K562 (cell line): Measurements from ENCODE around the gene ZSWIM3. TPM values are rescaled to one million over a fixed set of nuclear protein-coding genes. Genes with fewer than 3 reads are reported as not detected.

Experiments used
- ATAC-seq: fragments of 200-7000 bp; cut with Tn5 transposase; 3 replicates; pipeline ENCODE4 v1.9.1; 2020; ENCODE audit warnings: moderate library complexity
- BruUV-seq: library from RNA; stranded (reverse); fragments of 400-500 nt; replicated peaks from 2 replicates; lab custom pipeline; 2021; lab: Mats Ljungman, UMichigan
- CTCF ChIA-PET: fragments of 300-600 bp; formaldehyde crosslinking; extraction: SDS; loops from one replicate; lab custom pipeline; 2021; ENCODE audit warnings: low intra/inter-chr PET ratio; lab: Yijun Ruan, JAX
- POLR2A ChIA-PET: fragments of 300-600, 350-650 bp; sonication (Branson Sonifier 250); formaldehyde crosslinking; extraction: SDS; loops from one replicate; lab custom pipeline; 2021; ENCODE audit warnings: antibody characterized with exemption, inconsistent platforms; lab: Yijun Ruan, JAX
- DNase-seq, 4 experiments: peaks; one replicate each; pipeline versions ENCODE4 v3.0.0 to v3.0.0-alpha.2; 2011 to 2018; ENCODE audit warnings: low spot score in 3 of 4, mixed read lengths in 3 of 4; ENCODE audit errors: extremely low read depth in 1 of 4
- FAIRE-seq: peaks from 2 replicates; lab custom pipeline; 2011; peaks lifted over from hg19 to GRCh38; lab: Jason Lieb, UNC
- H2AFZ ChIP-seq: 2 replicates; pipeline ENCODE4 v1.6.0; 2011; ENCODE audit warnings: low read depth, low read length, control low read depth, inconsistent platforms
- H3K27ac ChIP-seq: fragments of 200-600 bp; 3 replicates; pipeline ENCODE4 v1.8.0; 2011; ENCODE audit warnings: low read depth, mild to moderate bottlenecking, control low read depth, inconsistent platforms, low read length, moderate library complexity, mixed read lengths; ENCODE audit errors: extremely low read depth
- H3K27me3 ChIP-seq, 2 experiments: fragments of 300-600 bp in 1 of 2; 2 replicates in 1 of 2; 3 replicates in 1 of 2; pipeline versions ENCODE4 v1.6.0 to v1.8.0; 2011; ENCODE audit warnings: inconsistent platforms in 2 of 2, low read length in 2 of 2, mild to moderate bottlenecking in 1 of 2, mixed read lengths in 1 of 2, moderate library complexity in 1 of 2; ENCODE audit not compliant: control insufficient read depth in 2 of 2, insufficient read depth in 2 of 2
- H3K36me3 ChIP-seq: fragments of 300-600 bp; 3 replicates; pipeline ENCODE4 v1.8.0; 2011; ENCODE audit warnings: mild to moderate bottlenecking, low read length, inconsistent platforms; ENCODE audit not compliant: control insufficient read depth, insufficient read depth
- H3K4me1 ChIP-seq, 2 experiments: fragments of 200-600 bp in 1 of 2; replicated peaks in 1 of 2; 2 replicates in 1 of 2; 3 replicates in 1 of 2; pipeline versions ENCODE4 v1.5.1 to v1.8.0; 2011; ENCODE audit warnings: inconsistent platforms in 2 of 2, low read length in 2 of 2, mild to moderate bottlenecking in 1 of 2, mixed read lengths in 1 of 2, moderate library complexity in 1 of 2; ENCODE audit not compliant: control insufficient read depth in 2 of 2, insufficient read depth in 2 of 2
- H3K4me2 ChIP-seq: 2 replicates; pipeline ENCODE4 v1.6.1; 2011; ENCODE audit warnings: low read length, control low read depth, inconsistent platforms, mixed read lengths; ENCODE audit not compliant: insufficient read depth
- H3K4me3 ChIP-seq: fragments of 200-600 bp; sonication (generic), shearing (Covaris generic); 2 replicates; pipeline ENCODE4 v1.5.1; 2016; ENCODE audit warnings: control low read depth, inconsistent platforms
- H3K79me2 ChIP-seq: fragments of 200-600 bp; 3 replicates; pipeline ENCODE4 v1.8.0; 2011; ENCODE audit warnings: low read length, inconsistent platforms; ENCODE audit not compliant: control insufficient read depth, insufficient read depth
- H3K9ac ChIP-seq, 2 experiments: 2 replicates each; pipeline versions ENCODE4 v1.6.0 to v1.6.1; 2011; ENCODE audit warnings: low read depth in 2 of 2, low read length in 2 of 2, control low read depth in 1 of 2, inconsistent platforms in 1 of 2, mild to moderate bottlenecking in 1 of 2, mixed read lengths in 1 of 2; ENCODE audit not compliant: insufficient read depth in 1 of 2
- H3K9me1 ChIP-seq: one replicate; pipeline ENCODE4 v1.6.0; 2011; ENCODE audit warnings: inconsistent platforms, mild to moderate bottlenecking, low read length, moderate library complexity; ENCODE audit not compliant: control insufficient read depth, insufficient read depth
- H3K9me3 ChIP-seq: replicated peaks from 2 replicates; pipeline ENCODE4 v1.5.1; 2011; ENCODE audit warnings: low read depth, low read length, inconsistent platforms; ENCODE audit not compliant: control insufficient read depth, insufficient read depth
- H4K20me1 ChIP-seq: replicated peaks from 2 replicates; pipeline ENCODE4 v1.6.1; 2011; ENCODE audit warnings: low read length, inconsistent platforms, mixed read lengths; ENCODE audit not compliant: control insufficient read depth, insufficient read depth
- CBX3 ChIP-seq, 2 experiments: IDR thresholded peaks; 1 replicate in 1 of 2; 2 replicates in 1 of 2; pipeline ENCODE4 v1.6.1; 2012; ENCODE audit warnings: inconsistent platforms in 2 of 2, low read length in 2 of 2, borderline replicate concordance in 1 of 2, control low read depth in 1 of 2
- FOXA3 ChIP-seq, 2 experiments: fragments of 450-650 bp in 1 of 2; sonication (generic) in 1 of 2; formaldehyde crosslinking; IDR thresholded peaks in 1 of 2; conservative IDR thresholded peaks in 1 of 2; 2 replicates each; pipeline versions ENCODE4 v1.4.0 to v1.8.0; 2020 to 2022; ENCODE audit warnings: mild to moderate bottlenecking in 2 of 2, missing genetic modification reagents in 1 of 2
- KLF10 ChIP-seq: fragments of 250-450 bp; sonication (Bioruptor Pico); IDR thresholded peaks from 2 replicates; pipeline ENCODE4 v1.6.1; 2021; ENCODE audit warnings: matching md5 sums
- KLF13 ChIP-seq: fragments of 450-650 bp; IDR thresholded peaks from 2 replicates; pipeline ENCODE4 v1.6.1; 2016; ENCODE audit warnings: missing genetic modification characterization, low read depth, mild to moderate bottlenecking, missing compliant biosample characterization, moderate library complexity, borderline replicate concordance
- NR2C2 ChIP-seq, 2 experiments: fragments of 200-800 bp in 1 of 2; sonication (Bioruptor generic) in 1 of 2; sonication (generic) in 1 of 2; formaldehyde crosslinking in 1 of 2; IDR thresholded peaks; 2 replicates each; pipeline versions ENCODE4 v1.6.1 to v1.8.0; 2016 to 2022; ENCODE audit warnings: mild to moderate bottlenecking in 1 of 2, missing compliant biosample characterization in 1 of 2, missing genetic modification characterization in 1 of 2, missing genetic modification reagents in 1 of 2
- RBM22 ChIP-seq: fragments of 200-400 bp; formaldehyde crosslinking; IDR thresholded peaks from 2 replicates; pipeline ENCODE4 v1.6.1; 2018; ENCODE audit warnings: low read length, low read depth; ENCODE audit not compliant: poor library complexity, severe bottlenecking
- SIN3A ChIP-seq, 2 experiments: fragments of 150-350 bp in 1 of 2; IDR thresholded peaks; 2 replicates each; pipeline ENCODE4 v1.6.1; 2011 to 2016; ENCODE audit warnings: borderline replicate concordance in 2 of 2, low read depth in 2 of 2, low read length in 2 of 2, mild to moderate bottlenecking in 2 of 2, moderate library complexity in 2 of 2; ENCODE audit not compliant: control insufficient read depth in 1 of 2
- TAL1 ChIP-seq: fragments of 450-650 bp; IDR thresholded peaks from 2 replicates; pipeline ENCODE4 v1.6.1; 2016; ENCODE audit warnings: mild to moderate bottlenecking
- WGBS: fragments of 100-300 bp; shearing (Covaris generic); methylation state at CpG from one replicate; pipeline ENCODE4 v1.1.6; 2016; ENCODE audit warnings: low coverage, mixed read lengths; ENCODE audit not compliant: insufficient coverage; ENCODE audit errors: missing lambda C conversion rate; 5-methylcytosine and 5-hydroxymethylcytosine counted together
- in situ Hi-C: fragments of 300-500 bp; cut with MboI; formaldehyde crosslinking; loops from 4 replicates; pipeline ENCODE4 v1.15.0; 2018; ENCODE audit warnings: inconsistent platforms, mixed read lengths
- intact Hi-C: fragments of 100-400 bp; cut with micrococcal nuclease; formaldehyde crosslinking; loops from 2 replicates; pipeline ENCODE4 v1.14.2; 2022
- polyA plus RNA-seq, 8 experiments: library from polyadenylated mRNA; depleted of rRNA in 4 of 8; stranded (reverse) in 5 of 8; unstranded in 3 of 8; fragments of >200 nt; fragmentation: Nextera tagmentation in 2 of 8; fragmentation: Illumina TruSeq in 1 of 8; extraction: Ambion mirVana in 2 of 8; extraction: Trizol in 1 of 8; gene quantifications; 2 replicates each; pipeline versions ENCODE4 v1.2.1 to v1.2.3, GENCODE V29; 2011 to 2014; ENCODE audit warnings: inconsistent platforms in 1 of 8, missing spikeins in 1 of 8
- total RNA-seq, 7 experiments: library from RNA; depleted of rRNA in 6 of 7; stranded (reverse); fragments of >200 nt in 6 of 7; fragmentation: Illumina TruSeq in 2 of 7; extraction: Trizol in 2 of 7; gene quantifications; 2 replicates each; pipeline versions ENCODE4 v1.2.1 to v1.2.3, GENCODE V29; 2011 to 2021; ENCODE audit warnings: low replicate concordance in 1 of 7

ZSWIM3 gene
- total and polyA plus RNA-seq, 9 of the 15 experiments (the other 6 are each of a cell fraction or from before 2014, with no cell fraction given): 1.7 to 4.3 (median 2.9) TPM

DNA sequence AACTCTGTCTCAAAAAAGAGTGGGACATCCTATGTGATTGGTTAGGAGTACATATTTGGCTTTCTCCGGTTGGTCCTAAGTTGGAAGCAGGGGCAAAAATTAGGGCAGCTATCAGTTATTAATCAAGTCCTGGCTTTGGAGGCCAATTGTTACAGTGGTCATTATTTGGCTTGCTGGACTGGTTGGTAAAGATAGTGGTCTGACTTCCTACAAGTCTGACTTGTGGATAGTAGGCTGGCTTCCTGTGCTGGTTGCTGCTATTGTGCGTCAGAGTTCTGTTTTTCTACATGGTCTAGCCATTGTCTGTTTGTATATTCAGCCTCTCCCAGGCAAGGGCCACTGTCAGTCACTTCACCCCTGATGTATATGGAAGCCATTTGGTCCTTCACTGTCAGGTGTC is 7.2 kb upstream of the ZSWIM3 start:
- H3K36me3 ChIP-seq: peaks cover 21% of the 10 kb centered on the region; the same call in 2 of the 3 replicates
- H3K9ac ChIP-seq: no peak overlapping the region
- no peak overlapping the region for H3K4me3 ChIP-seq
- ATAC-seq (no peak), FAIRE-seq (no peak), DNase-seq (no peak)
- CTCF ChIA-PET: no interaction called here
- H3K79me2 ChIP-seq: no peaks in the 10 kb centered on the region
- peak overlapping the region; percentile 63; the same call in 2 of the 3 replicates for H3K27ac ChIP-seq
- WGBS: 73% methylated on average over 2 of the region's 2 CpGs
- H2AFZ ChIP-seq: no peak overlapping the region
- POLR2A ChIA-PET: interaction anchor here (0.7 kb wide), 1 partner anchor 132 kb away, joined by 3 read pairs; no protein-coding TSS in a partner anchor
- no peak for TF ChIP-seq FOXA3 (CRISPR knock-in tag; conservative IDR thresholded peaks at IDR 0.05 in 1 of 2, IDR thresholded peaks at IDR 0.05 in 1 of 2)
- TF ChIP-seq CBX3 (IDR thresholded peaks at IDR 0.05; ENCODE audit: borderline replicate concordance in 1 of 2, low read length in 2 of 2): peak in 1 of 2 experiments; percentile 77; a peak in 2 of 3 replicates
- no peak for TF ChIP-seq NR2C2 (CRISPR knock-in tag; IDR thresholded peaks at IDR 0.05)
- TF ChIP-seq NR2C2 (tag; IDR thresholded peaks at IDR 0.05): no peak
- no peak for TF ChIP-seq SIN3A (IDR thresholded peaks at IDR 0.05; ENCODE audit: borderline replicate concordance in 2 of 2, control insufficient read depth in 1 of 2, low read depth in 2 of 2, low read length in 2 of 2)
- no peak for TF ChIP-seq KLF13 (tag)
- no peak for TF ChIP-seq RBM22
- TF ChIP-seq TAL1: no peak
- no peak for TF ChIP-seq KLF10
- H3K27me3 ChIP-seq: no peaks in the 10 kb centered on the region
- H3K9me3 ChIP-seq: peaks cover 5% of the 10 kb centered on the region
- no peak overlapping the region for H3K4me2 ChIP-seq
- H3K4me1 ChIP-seq: peaks cover 12 to 14% of the 10 kb centered on the region in 2 experiments; a peak in 4 of 5 replicates
- in situ Hi-C loops (no loop called here), intact Hi-C loops (no loop called here)
- no peaks in the 10 kb centered on the region for H4K20me1 ChIP-seq
- peaks cover 3% of the 10 kb centered on the region for H3K9me1 ChIP-seq
- BruUV-seq: no TSS peak
